Psoas muscle (tissue), 8 donors: ENCODE results near the gene IFNL2. TPM values are rescaled to one million over a fixed set of nuclear protein-coding genes. Genes with fewer than 3 reads are reported as not detected.

Source experiments
- ATAC-seq, 4 donors: fragments of 200-7000 bp; cut with Tn5 transposase; one replicate each; pipeline ENCODE4 v1.9.1; 2020; ENCODE audit warnings: moderate library complexity in 3 of 4, mild to moderate bottlenecking in 2 of 4
- DNase-seq, 2 donors: peaks; one replicate each; pipeline ENCODE4 v3.0.0-alpha.2; 2020
- H3K27ac ChIP-seq: fragments of 200-600 bp; one replicate; pipeline ENCODE4 v1.8.0; 2022
- H3K27me3 ChIP-seq, 3 donors: fragments of 200-600 bp in 1 of 3; one replicate each; pipeline versions ENCODE4 v1.6.1 to v1.8.0; 2013 to 2022; ENCODE audit warnings: low read length in 2 of 3, mild to moderate bottlenecking in 2 of 3, moderate library complexity in 1 of 3; ENCODE audit not compliant: insufficient read depth in 3 of 3
- H3K36me3 ChIP-seq, 2 donors: fragments of 200-600 bp in 1 of 2; one replicate each; pipeline versions ENCODE4 v1.6.1 to v1.8.0; 2013 to 2022; ENCODE audit warnings: low read depth in 1 of 2, mild to moderate bottlenecking in 1 of 2, moderate library complexity in 1 of 2; ENCODE audit not compliant: insufficient read depth in 1 of 2
- H3K4me1 ChIP-seq: fragments of 200-600 bp; one replicate; pipeline ENCODE4 v1.8.0; 2022
- H3K4me3 ChIP-seq: fragments of 200-600 bp; one replicate; pipeline ENCODE4 v1.8.0; 2022; ENCODE audit warnings: mild to moderate bottlenecking
- H3K9me3 ChIP-seq: fragments of 200-600 bp; one replicate; pipeline ENCODE4 v1.8.0; 2022
- CTCF ChIP-seq: fragments of 200-600 bp; IDR thresholded peaks from one replicate; pipeline ENCODE4 v1.8.0; 2022; ENCODE audit warnings: antibody characterized with exemption
- WGBS, 3 donors: extraction: QIAGEN DNeasy Blood & Tissue Kit; methylation state at CpG; one replicate each; pipeline versions ENCODE4 v1.1.6 to v1.1.7; 2013; 5-methylcytosine and 5-hydroxymethylcytosine counted together
- intact Hi-C, 2 donors: fragments of 100-400 bp; cut with DNase I; formaldehyde crosslinking; loops; one replicate each; pipeline versions ENCODE4 v1.11.0 to v1.14.2; 2022
- polyA plus RNA-seq, 3 donors: library from polyadenylated mRNA; stranded (reverse); fragments of 200-250 nt; gene quantifications; one replicate each; pipeline ENCODE4 v1.2.3, GENCODE V29; 2013
- total RNA-seq, 4 donors: library from RNA; stranded (reverse); fragmentation: NEBNext Ultra II Directional in 2 of 4; extraction: Animal tissue kit (Norgen Biotek cat#: 25700) in 2 of 4; gene quantifications; one replicate each; pipeline versions ENCODE4 v1.2.1 to v1.2.4, GENCODE V29; 2021 to 2023
- donor health status: healthy with polysubstance abuse.
- donor health status: DM: no; HTN: no; CAD: no; lungs with moderate emphysema.
- donor health status: Bipolar disorder and iron deficiency.
- donor health status: healthy.
- donor health status: DM: yes; HTN: yes; CAD: no.
- donor health status: DM: no; HTN: no; CAD: no.
- donor health status: DM: no; HTN: no; CAD: no.
- donor health status: DM: yes; HTN: yes; CAD: no.

IFNL2 gene
- total and polyA plus RNA-seq, 7 donors = not detected

GRCh38 chr19:39276740-39277139, 8.5 kb downstream of the IFNL2 start:
- intact Hi-C loops = no loop called here
- Histone ChIP-seq H3K4me1 (no peaks in the 10 kb centered on the region), H3K27me3 (peaks cover 0 to 3% (median 0%) of the 10 kb centered on the region in 3 donors), H3K27ac (no peak overlapping the region), H3K9me3 (peaks cover 2% of the 10 kb centered on the region), H3K4me3 (no peak overlapping the region), H3K36me3 (no peaks in the 10 kb centered on the region)
- TF ChIP-seq CTCF = no peak
- no peak for DNase-seq
- ATAC-seq = no peak
- whole genome bisulfite sequencing, 3 donors = 88 to 93% (median 88%) methylated on average over 5 of the region's 5 CpGs

DNA sequence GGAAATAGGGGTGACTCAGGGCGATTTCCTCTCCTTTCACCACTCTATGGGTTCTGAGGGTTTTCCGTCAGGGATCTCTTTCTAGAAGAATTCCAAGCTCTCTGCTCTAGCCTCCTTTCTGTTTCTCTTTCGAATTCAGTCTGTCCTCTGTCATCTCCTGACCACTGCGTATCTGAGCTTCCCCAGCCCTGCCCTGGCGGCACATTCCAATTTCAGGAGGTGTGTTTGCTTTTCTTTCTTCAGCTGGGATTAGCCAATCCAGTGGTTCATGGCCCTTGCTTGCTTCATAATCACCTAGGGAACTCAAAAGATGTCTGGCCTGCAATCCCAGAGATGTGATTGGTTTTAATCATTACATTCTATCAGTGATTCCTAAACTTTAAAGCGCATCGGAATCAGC, 9.4 kb downstream of the IFNL2 start:
- DNase-seq = no peak
- ATAC-seq = no peak

DNA sequence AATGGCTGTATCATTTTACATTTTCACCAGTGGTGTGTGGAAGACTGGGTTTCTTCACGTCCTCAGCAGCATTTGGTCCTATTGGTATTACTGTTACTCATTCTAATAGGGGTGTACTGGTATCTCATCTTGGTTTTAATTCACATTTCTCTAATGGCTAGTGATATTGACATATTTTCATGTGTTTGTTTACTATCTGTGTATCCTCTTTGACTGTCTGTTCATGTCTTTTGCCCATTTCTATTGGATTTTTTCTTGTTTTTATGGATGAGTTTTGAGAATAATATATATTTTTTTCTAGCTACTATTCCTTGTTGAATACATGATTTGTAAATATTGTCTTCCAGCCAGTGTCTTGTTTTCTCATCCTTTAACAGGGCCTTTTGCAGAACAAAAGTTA, 13.8 kb downstream of the IFNL2 start:
- no peak for DNase-seq
- intact Hi-C loops = no loop called here
- Histone ChIP-seq H3K36me3 (no peaks in the 10 kb centered on the region), H3K27ac (no peak overlapping the region), H3K27me3 (peaks cover 0 to 3% (median 0%) of the 10 kb centered on the region in 3 donors), H3K9me3 (peaks cover 22% of the 10 kb centered on the region), H3K4me3 (no peak overlapping the region), H3K4me1 (no peaks in the 10 kb centered on the region)
- TF ChIP-seq CTCF = no peak
- no peak for ATAC-seq
- 42 to 50% (median 46%) methylated on average over 1 of the region's 1 CpG for WGBS, 3 donors

More for the DNA sequence above, 9.4 kb downstream of the IFNL2 start:
- intact Hi-C loops = no loop called here
- H3K27me3 ChIP-seq = peaks cover 0 to 3% (median 0%) of the 10 kb centered on the region in 3 donors
- no peaks in the 10 kb centered on the region for H3K36me3 ChIP-seq
- 69 to 80% (median 78%) methylated on average over 7 of the region's 7 CpGs for WGBS, 3 donors
- H3K9me3 ChIP-seq = peaks cover 7% of the 10 kb centered on the region
- H3K27ac ChIP-seq = no peak overlapping the region
- no peaks in the 10 kb centered on the region for H3K4me1 ChIP-seq
- no peak overlapping the region for H3K4me3 ChIP-seq
- TF ChIP-seq CTCF = no peak

DNA sequence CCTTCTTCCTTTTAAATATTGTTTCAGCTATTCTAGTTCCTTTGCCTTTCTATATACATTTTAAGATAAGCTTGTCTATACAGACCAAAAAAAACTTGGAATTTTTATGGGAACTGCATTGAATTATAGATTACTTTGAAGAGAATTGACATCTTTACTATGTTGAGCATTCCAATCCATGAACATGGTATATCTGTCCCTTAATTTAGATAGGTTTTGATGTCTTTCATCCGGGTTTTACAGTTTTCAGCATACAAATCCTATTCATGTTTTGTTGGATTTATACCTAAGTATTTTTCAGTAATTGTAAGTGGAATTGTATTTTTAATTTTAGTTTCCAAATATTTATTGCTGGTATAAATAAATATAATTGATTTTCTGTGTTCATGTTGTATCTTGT, 15.8 kb downstream of the IFNL2 start:
- WGBS, 3 donors = 81 to 96% (median 94%) methylated on average over 1 of the region's 1 CpG
- no peak for ATAC-seq
- H3K4me1 ChIP-seq = no peaks in the 10 kb centered on the region
- intact Hi-C loops = no loop called here
- peaks cover 22% of the 10 kb centered on the region for H3K9me3 ChIP-seq
- H3K27me3 ChIP-seq = peaks cover 0 to 1% (median 0%) of the 10 kb centered on the region in 3 donors
- no peak overlapping the region for H3K4me3 ChIP-seq
- no peak for TF ChIP-seq CTCF
- H3K27ac ChIP-seq = no peak overlapping the region
- no peaks in the 10 kb centered on the region for H3K36me3 ChIP-seq
- DNase-seq = no peak

DNA sequence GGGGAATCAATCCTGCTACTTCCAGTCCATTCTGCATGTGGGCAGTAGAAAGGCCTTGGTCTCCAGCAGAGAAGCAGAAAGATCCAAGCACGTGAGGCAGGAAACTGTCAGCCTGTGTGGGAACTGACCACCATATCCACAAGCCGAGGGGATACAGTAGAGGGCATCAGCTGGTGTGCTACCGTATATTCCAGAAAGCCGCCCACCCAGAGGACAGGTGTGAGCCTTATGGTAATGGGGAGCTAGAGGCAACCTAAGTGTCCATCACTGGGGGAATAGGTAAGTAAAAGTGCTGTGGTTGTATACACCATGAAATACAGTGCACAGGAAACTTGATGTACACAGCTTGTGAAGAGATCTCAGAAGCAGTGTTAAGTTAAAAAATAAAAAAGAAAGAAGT, 25.2 kb downstream of the IFNL2 start:
- Histone ChIP-seq H3K36me3 (no peaks in the 10 kb centered on the region), H3K9me3 (no peaks in the 10 kb centered on the region), H3K27me3 (peaks cover 3 to 28% (median 7%) of the 10 kb centered on the region in 3 donors), H3K4me3 (no peak overlapping the region), H3K27ac (no peak overlapping the region), H3K4me1 (no peaks in the 10 kb centered on the region)
- DNase-seq (no peak), ATAC-seq (no peak)
- intact Hi-C loops = no loop called here
- WGBS, 3 donors = 32 to 36% (median 34%) methylated on average over 4 of the region's 4 CpGs
- no peak for TF ChIP-seq CTCF
